Left lung (tissue), 10 donors: ENCODE measurements around the gene CP. TPM values are rescaled to one million over a fixed set of nuclear protein-coding genes. Genes with fewer than 3 reads are reported as not detected.

Experiments
- ATAC-seq: fragments of 200-7000 bp; cut with Tn5 transposase; one replicate; pipeline ENCODE4 v1.9.1; 2020; ENCODE audit warnings: moderate library complexity
- DNase-seq, 4 donors: peaks; one replicate each; pipeline ENCODE4 v3.0.0-alpha.2; 2013 to 2020
- H3K27ac ChIP-seq, 2 donors: fragments of 200-600 bp; sonication (generic) in 1 of 2; one replicate each; pipeline versions ENCODE4 v1.5.0 to v1.8.0; 2020 to 2021
- H3K27me3 ChIP-seq, 2 donors: fragments of 200-600 bp; sonication (generic) in 1 of 2; one replicate each; pipeline versions ENCODE4 v1.5.0 to v1.8.0; 2020 to 2021
- H3K36me3 ChIP-seq, 2 donors: fragments of 200-600 bp; sonication (generic) in 1 of 2; one replicate each; pipeline versions ENCODE4 v1.5.0 to v1.8.0; 2020 to 2021
- H3K4me1 ChIP-seq, 2 donors: fragments of 200-600 bp; one replicate each; pipeline ENCODE4 v1.8.0; 2021
- H3K4me3 ChIP-seq, 2 donors: fragments of 200-600 bp; sonication (generic) in 1 of 2; one replicate each; pipeline versions ENCODE4 v1.5.0 to v1.8.0; 2020 to 2021; ENCODE audit warnings: mild to moderate bottlenecking in 1 of 2
- H3K9me3 ChIP-seq, 2 donors: fragments of 200-600 bp; sonication (generic) in 1 of 2; one replicate each; pipeline versions ENCODE4 v1.5.0 to v1.8.0; 2020 to 2021
- CTCF ChIP-seq, 2 donors: fragments of 200-600 bp; sonication (generic) in 1 of 2; IDR thresholded peaks; one replicate each; pipeline versions ENCODE4 v1.5.0 to v1.8.0; 2021; ENCODE audit warnings: antibody characterized with exemption in 2 of 2
- intact Hi-C, 2 donors: fragments of 100-400 bp; cut with DNase I; formaldehyde crosslinking; loops; one replicate each; pipeline versions ENCODE4 v1.11.2 to v1.14.2; 2022
- polyA plus RNA-seq, 6 donors: library from polyadenylated mRNA; unstranded; fragments of 120-200 nt; gene quantifications; one replicate each; pipeline ENCODE4 v1.2.1, GENCODE V29; 2013; ENCODE audit not compliant: insufficient read length in 6 of 6
- total RNA-seq, 2 donors: library from RNA; stranded (reverse); fragmentation: NEBNext Ultra II Directional; extraction: Animal tissue kit (Norgen Biotek cat#: 25700); gene quantifications; one replicate each; pipeline ENCODE4 v1.2.1, GENCODE V29; 2021
- donor health status: DM: no; HTN: yes; CAD: no.
- donor health status: DM: no; HTN: no; CAD: no.

CP gene
- total and polyA plus RNA-seq, 8 donors, result 2.5 to 15.5 (median 6.7) TPM

- intact Hi-C loops, result no loop called here
- no peaks in the 10 kb centered on the region for H3K9me3 ChIP-seq
- ATAC-seq, result no peak
- H3K36me3 ChIP-seq, result no peaks in the 10 kb centered on the region
- no peaks in the 10 kb centered on the region for H3K27me3 ChIP-seq
- no peak overlapping the region for H3K27ac ChIP-seq
- H3K4me1 ChIP-seq, result no peaks in the 10 kb centered on the region
- H3K4me3 ChIP-seq, result no peak overlapping the region
- TF ChIP-seq CTCF (IDR thresholded peaks at IDR 0.05), result no peak
- no peak for DNase-seq
Observed at GRCh38 chr3:149186219-149186618, 35.4 kb downstream of the CP start.

- Histone ChIP-seq H3K27me3 (no peaks in the 10 kb centered on the region), H3K4me3 (no peak overlapping the region), H3K36me3 (no peaks in the 10 kb centered on the region), H3K9me3 (no peaks in the 10 kb centered on the region), H3K4me1 (peaks cover 9 to 17% of the 10 kb centered on the region in 2 donors), H3K27ac (peak overlapping the region in 1 of 2 donors; percentile 58)
- ATAC-seq (no peak), DNase-seq (no peak)
- no peak for TF ChIP-seq CTCF (IDR thresholded peaks at IDR 0.05)
- intact Hi-C loops, result no loop called here
Observed at GRCh38 chr3:149181182-149181581, 40.4 kb downstream of the CP start.

GRCh38 chr3:149180057-149180573 lies 41.5 kb downstream of the CP start:
- ATAC-seq (peak; percentile 96), DNase-seq (peak in 1 of 4 donors; percentile 85)
- Histone ChIP-seq H3K4me1 (peaks cover 9 to 17% of the 10 kb centered on the region in 2 donors), H3K27me3 (no peaks in the 10 kb centered on the region), H3K9me3 (no peaks in the 10 kb centered on the region), H3K27ac (peak overlapping the region; percentile 58 to 72), H3K36me3 (no peaks in the 10 kb centered on the region), H3K4me3 (no peak overlapping the region)
- TF ChIP-seq CTCF (IDR thresholded peaks at IDR 0.05), result no peak
- intact Hi-C loops, result no loop called here

GRCh38 chr3:149179220-149179619 lies 42.4 kb downstream of the CP start:
- Histone ChIP-seq H3K9me3 (no peaks in the 10 kb centered on the region), H3K36me3 (peaks cover 0 to 5% of the 10 kb centered on the region in 2 donors), H3K4me1 (peaks cover 9 to 17% of the 10 kb centered on the region in 2 donors), H3K4me3 (no peak overlapping the region), H3K27me3 (no peaks in the 10 kb centered on the region), H3K27ac (peak overlapping the region in 1 of 2 donors; percentile 72)
- peak; percentile 8 for ATAC-seq
- TF ChIP-seq CTCF (IDR thresholded peaks at IDR 0.05), result no peak
- no peak for DNase-seq
- intact Hi-C loops, result no loop called here

GRCh38 chr3:149177122-149177521 lies 44.5 kb downstream of the CP start:
- intact Hi-C loops, result no loop called here
- TF ChIP-seq CTCF (IDR thresholded peaks at IDR 0.05), result no peak

More at GRCh38 chr3:149177122-149177521, 44.5 kb downstream of the CP start:
- peaks cover 0 to 23% of the 10 kb centered on the region in 2 donors for H3K36me3 ChIP-seq
- DNase-seq (no peak), ATAC-seq (no peak)
- no peak overlapping the region for H3K4me3 ChIP-seq
- peaks cover 9 to 17% of the 10 kb centered on the region in 2 donors for H3K4me1 ChIP-seq
- no peaks in the 10 kb centered on the region for H3K9me3 ChIP-seq
- H3K27me3 ChIP-seq, result no peaks in the 10 kb centered on the region
- no peak overlapping the region for H3K27ac ChIP-seq
